ENCODE results near the gene MCU.
"Not testable (repeated sequence)": the region's sequence is repeated elsewhere in the genome, so short reads cannot be mapped to it uniquely, and the experiment has no call there.

MCU gene

DNA sequence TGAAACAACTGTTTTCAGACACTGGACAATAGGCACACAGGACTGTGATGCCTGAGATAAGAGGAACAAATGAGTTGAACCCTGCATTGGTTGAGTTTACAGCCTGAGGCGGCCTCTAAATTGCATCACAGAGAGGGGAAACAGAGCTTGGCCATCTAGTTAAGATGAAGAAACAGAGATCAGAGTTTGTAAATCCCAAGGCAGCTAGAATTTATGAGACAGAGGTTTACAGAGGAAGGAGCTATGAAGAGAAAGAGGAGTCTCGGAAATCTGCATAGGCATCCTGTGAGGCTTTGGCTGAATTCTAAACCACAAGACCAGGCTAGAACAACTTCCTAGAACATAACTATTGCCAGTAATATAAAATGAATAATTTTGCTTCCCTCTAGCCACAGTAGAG is 160.6 kb downstream of the MCU start:
- DNase-seq = no peak

DNA sequence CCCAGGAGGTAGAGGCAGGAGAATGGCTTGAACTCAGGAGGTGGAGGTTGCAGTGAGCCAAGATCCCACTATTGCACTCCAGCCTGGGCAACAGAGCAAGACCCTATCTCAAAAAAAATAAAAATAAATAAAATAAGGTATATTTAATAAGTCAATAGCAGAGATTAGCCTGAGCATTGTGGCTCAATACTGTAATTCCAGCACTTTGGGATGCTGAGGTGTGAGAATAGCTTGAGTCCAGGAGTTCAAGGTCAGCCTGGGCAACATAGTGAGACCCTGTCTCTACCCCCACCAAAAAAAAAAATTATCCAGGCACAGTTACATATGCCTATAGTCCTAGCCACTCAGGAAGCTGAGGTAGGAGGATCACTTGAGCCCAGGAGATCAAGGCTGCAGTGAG is 163.2 kb downstream of the MCU start:
- no peak for DNase-seq

DNA sequence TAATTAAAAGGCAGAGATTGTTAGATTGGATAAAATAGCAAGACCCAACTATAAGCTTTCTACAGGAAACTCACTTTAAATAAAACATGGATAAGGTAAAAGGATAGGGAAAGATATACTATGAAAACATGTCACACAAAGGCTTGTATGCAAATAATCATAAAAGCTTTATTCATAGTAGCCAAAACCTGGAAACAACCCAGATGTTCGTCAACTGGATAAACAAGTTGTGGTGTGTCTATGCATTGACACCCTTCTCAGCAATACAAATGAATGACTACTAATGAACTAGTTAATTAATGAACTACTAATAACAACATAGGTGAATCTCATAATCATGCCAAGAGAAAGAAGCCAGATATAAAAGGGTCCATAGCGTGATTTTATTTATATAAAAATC is 163.8 kb downstream of the MCU start:
- DNase-seq = no peak

DNA sequence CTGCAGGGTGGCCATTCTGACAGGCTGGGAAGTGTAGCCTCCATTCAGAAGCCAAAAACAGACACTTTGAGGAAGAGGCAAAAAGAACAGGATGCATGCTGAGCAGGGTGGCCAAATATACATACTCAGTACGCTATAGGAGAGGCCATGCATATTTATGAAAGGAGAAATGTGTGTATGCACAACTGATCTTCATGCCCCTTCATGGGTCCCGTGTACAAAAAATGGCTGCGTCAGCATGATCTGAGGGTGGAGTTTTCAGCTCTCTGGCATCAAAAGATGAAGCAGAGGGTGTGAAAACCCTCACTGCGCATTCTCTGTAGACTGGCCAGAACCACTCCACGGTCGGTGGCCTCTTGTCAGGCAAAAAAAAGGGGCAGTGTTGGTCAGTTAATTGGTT is 166.1 kb downstream of the MCU start:
- no peak for DNase-seq

DNA sequence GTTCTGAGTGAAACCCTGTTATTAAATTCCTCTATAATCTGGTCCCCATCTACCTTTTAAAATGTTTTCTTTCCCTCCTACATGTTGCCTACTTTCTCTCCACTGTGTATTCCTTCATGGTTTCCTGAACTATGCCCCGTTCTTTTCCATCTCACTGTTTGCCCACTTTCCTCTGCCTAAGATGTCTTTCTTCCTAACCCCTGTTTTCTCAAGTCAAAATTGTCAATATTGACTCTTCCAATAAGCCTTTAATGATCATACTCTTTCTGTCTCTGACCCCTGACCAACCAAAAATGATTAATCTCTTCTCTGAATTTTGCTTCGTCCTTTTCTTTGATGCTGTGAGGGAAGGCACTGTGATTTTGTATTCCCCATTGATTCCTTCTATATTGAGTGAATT is 171.0 kb downstream of the MCU start:
- DNase-seq = no peak

DNA sequence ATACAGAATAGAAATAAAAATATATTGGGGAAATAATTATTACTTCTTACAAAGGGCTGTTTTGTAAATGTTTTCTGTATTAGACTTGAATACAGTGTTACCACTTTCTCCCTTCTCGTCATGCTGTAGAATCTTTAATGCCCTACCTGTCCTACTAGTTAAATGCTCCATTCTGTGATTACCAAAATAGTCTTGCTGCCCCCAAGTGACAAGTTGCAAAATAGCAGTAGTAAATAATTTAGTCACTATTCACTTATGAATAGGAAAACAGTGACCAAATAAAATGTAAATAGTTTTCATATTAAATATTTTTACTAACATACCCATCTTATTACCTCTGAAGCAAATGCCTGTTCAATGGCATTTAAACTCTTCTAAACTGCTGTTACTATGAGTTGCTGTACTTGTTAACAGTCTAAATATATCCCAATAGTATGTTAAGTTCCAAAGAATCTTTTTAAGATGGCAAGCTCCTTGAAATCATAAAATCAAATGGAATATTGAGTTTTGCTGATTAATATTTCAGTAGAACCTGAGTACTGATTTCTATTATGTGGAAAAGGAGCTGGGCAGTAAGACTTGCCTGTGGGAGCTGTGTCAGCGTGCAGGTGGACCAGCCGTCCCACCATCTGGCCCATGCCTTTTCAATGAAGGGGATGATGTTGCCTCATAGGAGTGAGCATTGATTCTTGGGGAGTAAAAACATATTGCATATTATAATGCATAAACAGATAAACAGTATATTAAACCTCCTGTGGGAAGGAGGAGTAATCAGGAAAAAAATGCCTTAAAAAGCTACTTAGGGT is 183.5 kb downstream of the MCU start:
- DNase-seq = peak; percentile 4

DNA sequence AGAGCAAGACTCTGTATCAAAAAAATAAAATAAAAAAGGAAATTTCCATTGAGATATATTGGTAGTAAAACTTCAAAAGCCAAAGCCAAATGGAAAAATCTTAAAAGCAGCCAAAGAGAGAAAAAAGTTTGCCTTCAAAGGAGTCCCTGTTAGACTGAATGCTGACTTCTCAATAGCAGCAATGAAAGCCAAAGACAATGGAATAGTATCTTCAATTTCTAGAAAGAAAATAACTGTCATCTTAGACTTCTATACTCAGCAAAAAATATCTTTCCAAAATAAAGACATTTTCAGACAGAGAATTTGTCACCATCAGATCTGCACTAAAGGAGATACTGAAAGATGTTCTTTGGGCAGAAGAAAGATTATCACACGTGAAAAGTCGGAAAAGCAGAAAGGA is 187.3 kb downstream of the MCU start:
- DNase-seq = no peak

DNA sequence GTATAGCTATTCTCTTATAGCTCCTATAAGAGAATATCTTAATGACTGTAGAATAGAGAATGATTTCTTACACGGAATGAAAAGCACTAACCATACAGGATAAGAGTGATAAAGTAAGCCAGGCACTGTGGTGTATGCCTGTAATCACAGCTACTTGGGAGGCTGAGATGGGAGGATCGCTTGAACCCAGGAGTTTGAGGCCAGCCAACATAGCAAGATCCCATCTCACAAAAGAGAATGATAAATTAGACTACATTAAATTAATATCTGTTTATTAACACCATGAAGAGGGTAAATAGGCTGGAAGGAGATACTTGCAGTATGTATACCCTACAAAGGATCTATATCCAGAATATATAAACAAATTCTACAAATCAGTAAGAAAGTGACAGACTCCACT is 189.3 kb downstream of the MCU start:
- DNase-seq = no peak

DNA sequence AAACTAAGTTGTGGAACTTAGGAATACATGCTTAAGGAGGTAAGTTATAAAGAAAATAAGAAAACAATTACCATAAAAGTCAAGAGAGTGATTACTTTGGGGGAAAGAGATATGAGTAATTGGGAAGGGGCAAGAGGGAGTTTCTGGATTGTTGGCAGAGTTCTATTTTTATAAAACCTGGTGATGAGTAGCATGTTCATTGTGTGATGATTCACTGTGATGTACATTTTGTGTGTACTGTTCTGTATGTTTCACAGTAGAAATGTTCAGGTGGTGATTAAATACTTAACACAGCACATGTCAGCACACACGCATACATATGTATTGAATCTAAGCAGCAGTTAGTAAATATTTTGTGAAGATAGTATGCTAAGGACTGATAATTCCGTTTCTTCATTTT is 191.9 kb downstream of the MCU start:
- no peak for DNase-seq

DNA sequence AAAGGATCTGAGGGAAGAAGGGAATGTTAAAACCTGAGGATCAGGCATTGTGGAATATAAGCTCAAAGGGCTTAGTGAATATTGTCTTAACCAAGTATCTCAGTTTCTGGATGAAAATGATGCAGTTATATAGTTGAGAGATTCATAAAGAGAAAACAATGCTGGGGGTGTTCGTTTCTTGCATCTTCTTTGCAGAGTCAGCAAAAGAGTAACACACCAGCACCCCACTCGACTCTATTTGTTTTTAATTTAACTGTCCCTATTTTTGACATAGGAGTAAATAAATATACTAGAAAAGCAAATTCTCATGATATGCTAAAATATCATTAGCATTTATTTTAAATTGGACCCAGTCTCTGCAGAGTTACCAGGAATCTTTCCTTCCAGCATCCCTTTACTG is 194.0 kb downstream of the MCU start:
- DNase-seq = no peak

DNA sequence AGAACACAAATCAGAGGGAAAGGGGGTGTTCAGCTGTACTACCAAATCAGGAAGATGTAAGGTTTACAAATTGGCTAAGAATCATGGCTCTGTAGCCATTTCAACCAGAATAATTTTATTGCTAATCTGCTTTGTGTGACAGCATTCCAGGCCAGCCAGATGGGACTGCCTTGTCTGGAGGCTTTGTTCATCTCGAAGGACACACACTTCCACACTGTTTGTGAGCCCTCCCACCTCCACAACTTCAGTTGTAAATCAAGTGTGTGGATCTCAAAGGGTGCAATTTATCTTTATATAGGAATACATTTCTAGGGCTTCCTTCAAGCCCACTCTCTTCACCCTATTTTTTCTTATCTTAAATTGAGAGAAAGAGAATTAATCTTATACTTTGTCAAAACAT is 194.7 kb downstream of the MCU start:
- DNase-seq = no peak

DNA sequence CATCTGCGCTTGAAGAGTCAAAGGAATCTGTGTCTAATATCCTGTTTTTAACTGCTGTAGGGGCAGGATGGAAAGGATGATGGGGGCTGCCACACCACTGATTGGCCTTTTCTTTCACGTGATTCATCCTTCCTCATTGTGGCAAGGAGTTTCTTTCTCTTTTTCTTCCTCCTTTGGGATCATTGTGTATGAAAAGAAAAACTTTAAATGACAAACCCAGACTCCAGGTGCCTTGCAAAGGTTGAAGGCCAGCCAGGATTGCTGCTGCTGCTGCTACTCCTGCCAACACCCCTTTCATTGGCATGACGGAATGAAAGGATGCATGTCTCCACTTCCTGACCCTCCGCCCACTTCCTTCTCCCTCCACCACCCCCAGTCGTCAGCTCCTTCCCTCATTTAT is 195.1 kb downstream of the MCU start:
- DNase-seq = no peak

DNA sequence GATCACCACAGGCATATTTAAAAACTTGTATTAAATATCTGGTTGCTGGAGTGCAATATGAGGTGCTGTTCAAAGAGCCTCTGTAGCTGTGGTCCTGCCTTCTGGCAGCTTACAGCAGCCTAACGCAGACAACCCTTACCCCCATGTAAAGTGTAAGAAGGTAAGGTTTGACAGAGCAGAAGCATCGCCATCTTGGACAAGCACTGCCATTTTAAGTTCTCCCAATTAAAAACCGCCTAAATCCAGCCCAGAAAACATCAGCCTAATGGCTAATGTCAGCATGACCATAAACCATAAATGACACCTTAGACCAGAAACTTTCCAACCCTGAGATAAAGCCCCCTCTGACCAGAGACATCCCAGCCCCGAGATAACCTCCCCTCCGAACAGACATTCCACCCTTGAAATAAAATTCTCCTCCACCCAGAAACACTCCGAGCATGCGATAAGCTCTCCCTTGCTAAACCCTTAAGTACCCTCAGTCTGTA is 196.3 kb downstream of the MCU start:
- no peak for DNase-seq

DNA sequence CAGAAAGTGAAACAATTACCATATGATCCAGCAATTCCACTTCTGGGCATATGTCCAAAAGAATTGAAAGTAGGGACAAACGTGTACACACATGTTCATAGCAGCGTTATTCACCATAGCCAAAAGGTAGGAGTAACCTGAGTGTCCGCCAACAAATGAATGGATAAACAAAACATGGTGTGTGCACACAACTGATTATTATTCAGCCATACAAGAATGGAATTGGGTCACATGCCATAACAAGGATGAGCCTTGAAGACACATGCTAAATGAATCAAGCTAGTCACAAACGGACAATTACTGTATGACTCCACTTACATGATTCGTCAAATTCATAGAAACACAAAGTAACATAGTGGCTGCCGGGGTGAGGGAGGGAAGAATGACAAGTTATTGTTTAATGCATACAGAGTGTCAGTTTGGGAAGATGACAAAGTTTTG is 197.5 kb downstream of the MCU start:
- no peak for DNase-seq

DNA sequence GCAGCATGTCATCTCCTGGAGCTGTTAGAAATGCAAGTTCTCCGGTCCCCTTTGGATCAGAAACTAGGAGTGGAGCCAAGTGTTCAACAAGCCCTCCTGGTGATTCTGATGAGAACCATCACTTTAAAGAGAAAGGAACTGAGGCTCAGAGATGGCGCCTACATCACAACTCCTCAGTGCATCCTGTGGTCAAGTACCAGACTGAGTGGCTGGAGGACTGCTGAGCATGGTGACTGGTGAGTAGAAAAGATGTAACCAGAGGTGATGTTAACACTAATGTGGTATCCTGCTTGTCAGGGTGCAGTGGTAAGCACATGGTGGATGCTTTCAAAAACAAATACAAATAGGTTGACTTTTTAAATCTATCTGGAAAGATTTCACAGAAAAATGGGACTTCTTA is 198.1 kb downstream of the MCU start:
- no peak for DNase-seq

DNA sequence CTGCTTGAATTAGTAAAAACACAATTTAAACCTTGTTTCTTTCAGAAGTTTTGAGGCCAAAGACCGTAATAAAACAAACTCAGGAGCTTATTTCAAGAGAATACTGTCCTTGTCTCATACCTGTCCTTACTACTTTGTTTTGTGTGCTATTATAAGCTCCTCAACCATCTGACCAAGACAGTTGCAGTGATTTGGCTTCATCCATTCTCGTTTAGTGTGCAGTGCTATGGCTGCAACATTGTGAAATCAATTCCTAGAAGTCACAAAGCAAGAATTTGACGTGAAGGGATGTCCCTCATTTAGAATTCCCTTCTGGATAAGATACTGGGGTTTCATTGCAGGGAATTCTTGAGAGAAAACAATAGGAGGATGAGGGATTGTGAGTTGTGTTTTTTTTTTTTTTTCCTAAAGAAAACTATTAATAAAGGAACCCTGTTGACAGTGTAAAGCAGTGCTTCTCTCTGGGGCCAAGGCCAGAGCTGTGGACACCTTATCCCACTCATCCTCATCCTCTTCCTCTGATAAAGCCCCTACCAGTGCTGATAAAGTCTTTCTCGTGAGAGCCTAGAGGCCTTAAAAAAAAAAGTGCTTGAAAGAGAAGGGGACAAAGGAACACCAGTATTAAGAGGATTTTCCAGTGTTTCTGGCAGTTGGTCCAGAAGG is 201.3 kb downstream of the MCU start, which contains the start of gene OIT3:
Gene OIT3, plus strand, starts transcription at position 604 of the 663 bp plus-strand sequence. CDS start 60 bp downstream, outside the sequence.
- DNase-seq = no peak

DNA sequence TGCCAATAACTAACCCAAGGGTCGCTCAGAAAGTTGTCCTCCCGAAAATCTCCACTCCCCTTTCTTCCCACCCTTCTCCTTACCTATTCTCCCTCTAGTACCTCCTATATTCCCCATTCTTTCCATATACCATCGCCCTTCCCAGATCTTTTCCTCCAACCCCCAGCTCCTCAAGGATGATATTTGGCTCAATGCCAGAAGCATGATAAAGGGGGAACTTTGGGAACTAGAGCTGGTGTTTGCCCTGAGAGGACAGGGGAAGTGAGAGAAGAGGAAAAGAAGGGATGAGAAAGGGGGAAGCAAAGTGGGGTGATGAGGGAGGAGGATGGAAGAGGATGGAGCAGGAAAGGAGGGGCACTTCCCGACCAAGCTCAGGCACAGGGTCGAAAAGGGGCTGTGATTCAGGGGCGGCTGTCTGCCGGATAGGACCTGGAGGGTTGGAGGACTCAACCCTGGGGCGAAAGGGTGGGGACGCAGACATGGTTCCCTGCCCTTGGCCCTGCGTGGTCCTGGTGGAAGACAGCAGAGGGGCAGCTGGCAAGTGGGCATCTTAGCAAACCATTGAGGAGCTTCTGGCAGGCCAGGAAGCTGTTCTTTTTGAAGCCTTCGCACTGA is 203.4 kb downstream of the MCU start:
- DNase-seq = no peak

DNA sequence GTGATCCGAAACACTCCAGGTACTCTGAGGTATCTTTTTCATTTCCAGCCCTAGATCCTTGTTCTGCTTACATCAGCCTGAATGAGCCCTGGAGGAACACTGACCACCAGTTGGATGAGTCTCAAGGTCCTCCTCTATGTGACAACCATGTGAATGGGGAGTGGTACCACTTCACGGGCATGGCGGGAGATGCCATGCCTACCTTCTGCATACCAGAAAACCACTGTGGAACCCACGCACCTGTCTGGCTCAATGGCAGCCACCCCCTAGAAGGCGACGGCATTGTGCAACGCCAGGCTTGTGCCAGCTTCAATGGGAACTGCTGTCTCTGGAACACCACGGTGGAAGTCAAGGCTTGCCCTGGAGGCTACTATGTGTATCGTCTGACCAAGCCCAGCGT is 206.7 kb downstream of the MCU start:
- no peak for DNase-seq

DNA sequence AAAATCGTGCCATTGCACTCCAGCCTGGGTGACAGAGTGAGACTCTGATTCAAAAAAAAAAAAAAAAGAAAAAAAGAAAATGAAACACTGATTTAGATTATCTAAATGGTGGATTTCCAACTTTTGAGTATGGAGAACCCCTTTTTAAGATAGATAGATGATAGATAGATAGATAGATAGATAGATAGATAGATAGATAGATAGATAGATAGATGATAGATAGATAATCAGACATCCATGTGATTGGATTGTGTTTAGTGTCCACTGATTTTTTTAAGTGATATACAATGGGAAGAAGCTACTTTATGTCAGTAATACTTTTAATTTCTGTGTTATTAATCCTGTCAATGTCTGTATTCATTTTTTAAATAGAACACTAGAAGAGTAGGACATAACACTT is 207.6 kb downstream of the MCU start:
- no peak for DNase-seq

DNA sequence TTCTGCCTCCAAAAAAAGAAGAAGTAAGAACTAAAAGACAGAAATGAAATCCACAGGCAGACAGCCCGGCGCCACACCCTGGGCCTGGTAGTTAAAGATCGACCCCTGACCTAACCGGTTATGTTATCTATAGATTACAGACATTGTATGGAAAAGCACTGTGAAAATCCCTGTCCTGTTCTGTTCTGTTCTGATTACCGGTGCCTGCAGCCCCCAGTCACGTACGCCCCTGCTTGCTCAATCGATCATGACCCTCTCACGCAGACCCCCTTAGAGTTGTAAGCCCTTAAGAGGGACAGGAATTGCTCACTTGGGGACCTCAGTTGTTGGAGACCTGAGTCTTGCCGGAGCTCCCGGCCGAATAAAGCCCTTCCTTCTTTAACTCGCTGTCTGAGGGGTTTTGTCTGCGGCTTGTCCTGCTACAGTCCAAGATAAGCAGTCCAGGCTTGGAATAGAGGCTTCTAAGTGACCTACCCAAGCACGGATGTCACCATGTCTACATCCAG is 212.1 kb downstream of the MCU start:
- not testable (repeated sequence) for DNase-seq

DNA sequence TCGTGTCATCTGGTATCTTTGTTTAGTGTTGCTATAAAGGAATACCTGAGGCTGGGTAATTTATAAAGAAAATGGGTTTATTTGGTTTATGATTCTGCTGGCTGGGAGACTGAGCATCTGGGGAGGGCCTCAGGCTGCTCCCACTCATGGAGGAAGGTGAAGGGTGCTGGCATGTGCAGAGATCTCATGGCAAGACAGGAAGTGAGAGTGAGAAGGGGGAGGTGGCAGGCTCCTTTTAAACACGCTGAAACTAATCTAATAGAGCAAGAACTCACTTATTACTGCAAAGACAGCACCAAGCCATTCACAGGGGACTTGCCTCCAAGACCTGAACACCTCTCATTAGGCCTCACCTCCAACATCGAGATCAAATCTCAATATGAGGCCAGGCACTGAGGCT is 212.9 kb downstream of the MCU start:
- DNase-seq = no peak

DNA sequence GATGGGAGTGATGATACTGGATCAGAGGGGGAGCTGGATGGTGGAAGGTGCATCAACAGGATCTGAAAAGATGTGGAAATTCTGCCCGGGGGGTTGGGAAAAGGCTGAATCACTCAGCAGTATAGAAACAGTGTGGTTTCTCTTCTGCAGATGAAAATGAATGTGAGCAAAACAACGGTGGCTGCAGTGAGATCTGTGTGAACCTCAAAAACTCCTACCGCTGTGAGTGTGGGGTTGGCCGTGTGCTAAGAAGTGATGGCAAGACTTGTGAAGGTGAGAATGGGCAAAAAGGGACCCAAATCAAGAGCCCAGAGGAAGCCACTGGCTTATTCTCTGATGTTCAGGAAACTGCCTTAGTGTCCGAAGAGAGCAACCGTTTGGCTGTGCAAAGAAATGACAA is 214.5 kb downstream of the MCU start:
- DNase-seq = no peak

DNA sequence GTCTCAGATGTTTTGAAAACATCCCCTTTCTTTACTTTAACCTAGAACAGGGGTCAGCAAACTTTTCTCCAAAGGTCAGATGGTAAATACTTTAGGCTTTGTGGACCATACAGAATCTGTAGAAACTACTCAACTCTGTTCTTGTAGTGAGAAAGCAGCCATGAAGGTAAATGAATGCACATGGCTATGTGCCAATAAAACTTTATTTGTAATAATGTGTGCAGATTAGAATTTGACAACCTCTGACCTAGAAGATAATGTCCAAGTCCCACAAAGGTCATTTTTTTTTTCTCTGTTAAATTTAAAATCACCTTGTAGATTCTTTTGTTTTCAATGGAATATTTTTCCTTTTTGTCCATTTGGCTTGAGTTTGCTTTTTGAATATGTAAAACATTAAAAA is 218.8 kb downstream of the MCU start:
- DNase-seq = no peak

DNA sequence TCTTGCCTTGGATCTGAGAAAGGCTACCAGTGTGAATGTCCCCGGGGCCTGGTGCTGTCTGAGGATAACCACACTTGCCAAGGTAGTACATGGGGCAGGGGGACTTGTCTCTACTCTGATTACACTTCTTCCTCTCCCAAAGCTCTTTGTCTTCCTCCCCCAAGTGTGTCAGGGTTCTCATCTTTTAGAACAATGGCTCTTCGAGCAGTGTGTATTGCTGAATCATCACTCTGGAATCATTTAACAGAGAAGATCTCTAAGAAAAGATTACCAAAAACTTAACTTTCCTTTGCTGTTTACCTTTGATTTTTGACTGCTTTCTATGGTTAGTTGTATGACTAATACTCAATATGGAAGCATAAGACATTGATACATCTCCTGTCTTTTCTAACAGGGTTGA is 219.8 kb downstream of the MCU start:
- no peak for DNase-seq

All from NCI-H1092 treated with DMSO at 0.1 percent for 48 hours (cell line).